Esophagus muscularis mucosa (tissue), 4 donors: ENCODE data around the gene PLCL1. TPM values are rescaled to one million over a fixed set of nuclear protein-coding genes. Genes with fewer than 3 reads are reported as not detected.
A peak's percentile ranks its signal among the peaks of the same experiment; 100 is the strongest.

Experiments used
- DNase-seq: peaks from one replicate; pipeline ENCODE4 v3.0.0-alpha.2; 2017; ENCODE audit errors: extremely low spot score
- H3K27ac ChIP-seq, 4 donors: fragments of 200-600 bp; sonication (generic); replicated peaks in 1 of 4; 1 replicate in 3 of 4; 2 replicates in 1 of 4; pipeline ENCODE4 v1.5.1; 2016 to 2019; ENCODE audit warnings: mild to moderate bottlenecking in 1 of 4
- H3K27me3 ChIP-seq, 4 donors: fragments of 200-600 bp; sonication (generic); one replicate each; pipeline versions ENCODE4 v1.5.1 to v1.6.0; 2016 to 2019
- H3K36me3 ChIP-seq, 4 donors: fragments of 200-600 bp; sonication (generic); one replicate each; pipeline ENCODE4 v1.5.1; 2016 to 2019
- H3K4me1 ChIP-seq, 4 donors: fragments of 200-600 bp; sonication (generic); one replicate each; pipeline ENCODE4 v1.5.1; 2016 to 2019
- H3K4me3 ChIP-seq, 4 donors: fragments of 200-600 bp; sonication (generic); 1 replicate in 2 of 4; 2 replicates in 2 of 4; pipeline ENCODE4 v1.5.1; 2016 to 2019; ENCODE audit warnings: mild to moderate bottlenecking in 4 of 4, moderate library complexity in 1 of 4
- H3K9me3 ChIP-seq, 4 donors: fragments of 200-600 bp; sonication (generic); 1 replicate in 3 of 4; 2 replicates in 1 of 4; pipeline ENCODE4 v1.5.1; 2016 to 2019
- CTCF ChIP-seq, 3 experiments: fragments of 200-600 bp in 2 of 3; fragments of 450-650 bp in 1 of 3; sonication (generic) in 2 of 3; IDR thresholded peaks; one replicate each; pipeline ENCODE4 v1.5.1; 2017 to 2019; ENCODE audit warnings: antibody characterized with exemption in 3 of 3, mild to moderate bottlenecking in 2 of 3, moderate library complexity in 1 of 3
- EP300 ChIP-seq: sonication (generic); formaldehyde crosslinking; IDR thresholded peaks from one replicate; pipeline ENCODE4 v1.6.1; 2017; ENCODE audit warnings: antibody characterized with exemption
- POLR2A ChIP-seq: fragments of 450-650 bp; IDR thresholded peaks from one replicate; pipeline ENCODE4 v1.6.1; 2017; ENCODE audit warnings: antibody characterized with exemption, moderate library complexity, mild to moderate bottlenecking, low read depth
- POLR2AphosphoS5 ChIP-seq, 2 donors: sonication (generic); formaldehyde crosslinking; IDR thresholded peaks; one replicate each; pipeline ENCODE4 v1.6.1; 2017; ENCODE audit warnings: antibody characterized with exemption in 2 of 2
- WGBS: methylation state at CpG from one replicate; pipeline ENCODE4 v1.1.5; 2018; 5-methylcytosine and 5-hydroxymethylcytosine counted together
- intact Hi-C: fragments of 100-400 bp; cut with DNase I; formaldehyde crosslinking; loops from one replicate; pipeline ENCODE4 v1.15.1; 2023
- total RNA-seq, 4 donors: library from RNA; depleted of rRNA; stranded (reverse); fragments of >200 nt; gene quantifications; one replicate each; pipeline versions ENCODE4 v1.1.0 to v1.2.1, GENCODE V29; 2016

Gene PLCL1
- total RNA-seq, 4 donors from 2014 or later: 67.3 to 86.2 (median 79.2) TPM

GRCh38 chr2:197947219-197947757 lies 142.9 kb downstream of the PLCL1 start:
- WGBS: 93% methylated on average over 3 of the region's 3 CpGs
- no peak for DNase-seq
- H3K4me1 ChIP-seq: peaks cover 26 to 78% (median 51%) of the 10 kb centered on the region in 4 donors
- H3K27me3 ChIP-seq: no peaks in the 10 kb centered on the region
- TF ChIP-seq POLR2AphosphoS5 (IDR thresholded peaks at IDR 0.05): no peak
- TF ChIP-seq CTCF (IDR thresholded peaks at IDR 0.05): no peak
- no peak for TF ChIP-seq EP300
- no peak for TF ChIP-seq POLR2A
- no peak overlapping the region for H3K27ac ChIP-seq
- H3K4me3 ChIP-seq: no peak overlapping the region
- intact Hi-C loops: no loop called here
- H3K9me3 ChIP-seq: no peaks in the 10 kb centered on the region
- H3K36me3 ChIP-seq: no peaks in the 10 kb centered on the region

GRCh38 chr2:197949224-197949623 lies 144.8 kb downstream of the PLCL1 start:
- Histone ChIP-seq H3K27ac (no peak overlapping the region), H3K4me1 (peaks cover 26 to 71% (median 47%) of the 10 kb centered on the region in 4 donors), H3K36me3 (no peaks in the 10 kb centered on the region), H3K4me3 (no peak overlapping the region), H3K27me3 (no peaks in the 10 kb centered on the region), H3K9me3 (no peaks in the 10 kb centered on the region)
- TF ChIP-seq POLR2AphosphoS5 (IDR thresholded peaks at IDR 0.05) (no peak), EP300 (no peak), POLR2A (no peak)
- intact Hi-C loops: no loop called here
- no peak for DNase-seq

GRCh38 chr2:197950006-197950405 lies 145.6 kb downstream of the PLCL1 start:
- Histone ChIP-seq H3K36me3 (no peaks in the 10 kb centered on the region), H3K9me3 (no peaks in the 10 kb centered on the region), H3K27ac (no peak overlapping the region), H3K4me3 (no peak overlapping the region), H3K27me3 (no peaks in the 10 kb centered on the region), H3K4me1 (peaks cover 31 to 71% (median 48%) of the 10 kb centered on the region in 4 donors)
- TF ChIP-seq CTCF (IDR thresholded peaks at IDR 0.05): no peak
- TF ChIP-seq POLR2A: no peak
- no peak for TF ChIP-seq POLR2AphosphoS5 (IDR thresholded peaks at IDR 0.05)
- no peak for TF ChIP-seq EP300
- no peak for DNase-seq
- intact Hi-C loops: loop anchor here (10.0 kb wide), 1 partner anchor 145 kb away; the partner anchor contains the start of gene PLCL1
- 89% methylated on average over 3 of the region's 3 CpGs for WGBS

GRCh38 chr2:197950724-197951123 lies 146.3 kb downstream of the PLCL1 start:
- TF ChIP-seq POLR2AphosphoS5 (IDR thresholded peaks at IDR 0.05) (no peak), EP300 (no peak), POLR2A (no peak), CTCF (IDR thresholded peaks at IDR 0.05) (no peak)
- intact Hi-C loops: loop anchor here (10.0 kb wide), 1 partner anchor 146 kb away; the partner anchor contains the start of gene PLCL1
- no peaks in the 10 kb centered on the region for H3K27me3 ChIP-seq
- H3K4me3 ChIP-seq: no peak overlapping the region
- H3K4me1 ChIP-seq: peaks cover 33 to 71% (median 49%) of the 10 kb centered on the region in 4 donors
- no peaks in the 10 kb centered on the region for H3K36me3 ChIP-seq
- WGBS: 68% methylated on average over 1 of the region's 1 CpG
- DNase-seq: no peak
- peak overlapping the region in 1 of 4 donors; percentile 23 for H3K27ac ChIP-seq
- no peaks in the 10 kb centered on the region for H3K9me3 ChIP-seq

- H3K4me3 ChIP-seq: no peak overlapping the region
- peaks cover 26 to 56% (median 39%) of the 10 kb centered on the region in 4 donors for H3K4me1 ChIP-seq
- WGBS: 92% methylated on average over 5 of the region's 5 CpGs
- no peak for DNase-seq
- no peak for TF ChIP-seq POLR2AphosphoS5 (IDR thresholded peaks at IDR 0.05)
- no peak for TF ChIP-seq CTCF (IDR thresholded peaks at IDR 0.05)
- no peak for TF ChIP-seq EP300
- TF ChIP-seq POLR2A: no peak
- no peaks in the 10 kb centered on the region for H3K9me3 ChIP-seq
- H3K27ac ChIP-seq: no peak overlapping the region
- no peaks in the 10 kb centered on the region for H3K27me3 ChIP-seq
- H3K36me3 ChIP-seq: no peaks in the 10 kb centered on the region
- intact Hi-C loops: loop anchor here (10.0 kb wide), 1 partner anchor 148 kb away; the partner anchor contains the start of gene PLCL1
These were observed 148.3 kb downstream of the PLCL1 start for GRCh38 chr2:197952540-197953202.
